Astrocyte (in vitro differentiated cells and primary cell): Measurements from ENCODE around the gene ROPN1. TPM values are rescaled to one million over a fixed set of nuclear protein-coding genes. Genes with fewer than 3 reads are reported as not detected.
"Not testable (repeated sequence)": the region's sequence is repeated elsewhere in the genome, so short reads cannot be mapped to it uniquely, and the experiment has no call there.

Experiments
- DNase-seq: peaks from one replicate; pipeline ENCODE4 v3.0.0-alpha.2; 2010; ENCODE audit warnings: low read depth
- FAIRE-seq: peaks from 2 replicates; lab custom pipeline; 2011; peaks lifted over from hg19 to GRCh38; lab: Jason Lieb, UNC
- H2AFZ ChIP-seq: 2 replicates; pipeline ENCODE4 v1.6.0; 2012; ENCODE audit warnings: low read depth, low read length, inconsistent platforms
- H3K27ac ChIP-seq: 2 replicates; pipeline ENCODE4 v1.5.1; 2011; ENCODE audit warnings: low read depth, low read length, inconsistent platforms
- H3K27me3 ChIP-seq: 2 replicates; pipeline ENCODE4 v1.6.0; 2011; ENCODE audit warnings: low read length, inconsistent platforms; ENCODE audit not compliant: insufficient read depth
- H3K36me3 ChIP-seq: 2 replicates; pipeline ENCODE4 v1.5.1; 2011; ENCODE audit warnings: low read length, inconsistent platforms; ENCODE audit not compliant: insufficient read depth
- H3K4me1 ChIP-seq: 2 replicates; pipeline ENCODE4 v1.5.1; 2011; ENCODE audit warnings: low read length, inconsistent platforms; ENCODE audit not compliant: insufficient read depth
- H3K4me2 ChIP-seq: 2 replicates; pipeline ENCODE4 v1.6.0; 2012; ENCODE audit warnings: low read length, inconsistent platforms
- H3K4me3 ChIP-seq: 2 replicates; pipeline ENCODE4 v1.5.1; 2011; ENCODE audit warnings: low read depth, mild to moderate bottlenecking, low read length, inconsistent platforms; ENCODE audit not compliant: insufficient read depth
- H3K79me2 ChIP-seq: 2 replicates; pipeline ENCODE4 v1.6.0; 2012; ENCODE audit warnings: mild to moderate bottlenecking, low read length, inconsistent platforms; ENCODE audit not compliant: insufficient read depth
- H3K9ac ChIP-seq: 2 replicates; pipeline ENCODE4 v1.6.0; 2012; ENCODE audit warnings: mild to moderate bottlenecking, low read length, inconsistent platforms
- H3K9me3 ChIP-seq: 2 replicates; pipeline ENCODE4 v1.5.1; 2012; ENCODE audit warnings: low read depth, mild to moderate bottlenecking, low read length, inconsistent platforms; ENCODE audit not compliant: insufficient read depth
- H4K20me1 ChIP-seq: 2 replicates; pipeline ENCODE4 v1.6.0; 2012; ENCODE audit warnings: low read length, inconsistent platforms; ENCODE audit not compliant: insufficient read depth
- H3K27ac Mint-ChIP-seq: one replicate; pipeline ENCODE4 v1.8.0; 2021; ENCODE audit warnings: mild to moderate bottlenecking, mixed read lengths; ENCODE audit not compliant: unreplicated experiment
- H3K27me3 Mint-ChIP-seq: one replicate; pipeline ENCODE4 v1.8.0; 2021; ENCODE audit warnings: low read depth, mixed read lengths; ENCODE audit not compliant: unreplicated experiment
- H3K36me3 Mint-ChIP-seq: one replicate; pipeline ENCODE4 v1.8.0; 2021; ENCODE audit warnings: low read depth, mixed read lengths; ENCODE audit not compliant: unreplicated experiment
- H3K4me1 Mint-ChIP-seq: one replicate; pipeline ENCODE4 v1.8.0; 2021; ENCODE audit warnings: low read depth, mixed read lengths; ENCODE audit not compliant: unreplicated experiment
- H3K4me3 Mint-ChIP-seq: one replicate; pipeline ENCODE4 v1.8.0; 2021; ENCODE audit warnings: mild to moderate bottlenecking, moderate library complexity, mixed read lengths; ENCODE audit not compliant: unreplicated experiment
- H3K9me3 Mint-ChIP-seq: one replicate; pipeline ENCODE4 v1.8.0; 2021; ENCODE audit warnings: mild to moderate bottlenecking, mixed read lengths; ENCODE audit not compliant: unreplicated experiment
- total RNA-seq: library from RNA; stranded (reverse); gene quantifications from 2 replicates; pipeline ENCODE4 v1.2.1, GENCODE V29; 2021
- TF ChIP-seq, protein P1 (sequence below): IDR thresholded peaks from 2 replicates; pipeline ENCODE4 v1.5.1; 2011; ENCODE audit warnings: low read depth, mild to moderate bottlenecking, inconsistent platforms, low read length, moderate library complexity; ENCODE audit not compliant: insufficient read depth

Gene ROPN1
- total RNA-seq, 1 donor from 2014 or later, result not detected

DNA sequence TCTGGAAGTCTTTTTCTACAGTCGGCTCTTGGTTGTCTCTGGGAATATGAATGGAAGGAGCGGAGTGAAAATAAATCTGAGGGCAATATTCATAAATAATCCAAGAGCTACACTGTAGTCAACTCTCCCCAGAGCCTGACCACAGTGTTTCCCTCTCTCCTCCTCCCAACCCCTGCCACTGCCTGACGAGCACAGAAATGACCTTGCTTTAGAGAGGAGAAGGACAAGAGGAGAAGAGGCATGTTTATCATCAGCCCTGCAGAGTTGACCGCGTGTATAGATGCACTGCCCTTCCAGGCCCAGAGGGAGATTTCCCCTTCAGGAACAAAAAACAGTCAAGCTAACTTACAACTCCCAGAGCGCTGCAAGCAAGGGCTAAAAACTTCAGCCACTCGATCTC lies 16.9 kb downstream of the ROPN1 start:
- not testable (repeated sequence) for H2AFZ ChIP-seq, H3K9me3 Mint-ChIP-seq, H3K9ac ChIP-seq, H3K36me3 ChIP-seq, H3K9me3 ChIP-seq, DNase-seq, H3K4me3 Mint-ChIP-seq, H3K4me1 Mint-ChIP-seq, H4K20me1 ChIP-seq, H3K27me3 Mint-ChIP-seq, H3K36me3 Mint-ChIP-seq, H3K27me3 ChIP-seq, H3K4me1 ChIP-seq, H3K79me2 ChIP-seq, H3K27ac Mint-ChIP-seq, H3K4me3 ChIP-seq, H3K4me2 ChIP-seq, H3K27ac ChIP-seq, FAIRE-seq

DNA sequence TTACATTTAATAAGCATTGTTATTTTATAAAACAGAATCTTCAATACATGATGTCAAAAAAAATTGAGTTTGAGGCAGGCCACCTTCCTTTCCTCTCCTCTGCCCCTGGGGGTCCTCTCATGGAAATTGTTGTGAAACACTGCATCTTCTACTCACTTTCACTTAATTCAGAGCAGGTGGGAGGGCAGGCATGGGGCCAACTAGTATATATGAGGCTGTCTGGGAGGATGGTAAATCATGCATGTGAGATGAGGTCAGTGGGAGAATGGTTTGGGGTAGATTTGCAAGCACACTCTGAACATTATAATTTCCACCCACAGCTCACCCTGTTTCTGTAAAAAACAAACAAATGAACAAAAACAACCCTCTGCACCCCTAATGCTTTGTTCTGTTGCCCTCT lies 20.5 kb downstream of the ROPN1 start:
- DNase-seq (no peak), FAIRE-seq (no peak)
- H3K27me3 ChIP-seq, result peaks cover 3% of the 10 kb centered on the region
- H3K4me1 ChIP-seq, result peaks cover 2% of the 10 kb centered on the region
- no peak overlapping the region for H3K27ac ChIP-seq
- no peak overlapping the region for H3K4me3 ChIP-seq
- H4K20me1 ChIP-seq, result no peaks in the 10 kb centered on the region
- H3K79me2 ChIP-seq, result no peaks in the 10 kb centered on the region
- no peaks in the 10 kb centered on the region for H3K36me3 ChIP-seq
- no peaks in the 10 kb centered on the region for H3K9me3 Mint-ChIP-seq
- H3K4me2 ChIP-seq, result no peak overlapping the region
- TF ChIP-seq, protein P1, sequence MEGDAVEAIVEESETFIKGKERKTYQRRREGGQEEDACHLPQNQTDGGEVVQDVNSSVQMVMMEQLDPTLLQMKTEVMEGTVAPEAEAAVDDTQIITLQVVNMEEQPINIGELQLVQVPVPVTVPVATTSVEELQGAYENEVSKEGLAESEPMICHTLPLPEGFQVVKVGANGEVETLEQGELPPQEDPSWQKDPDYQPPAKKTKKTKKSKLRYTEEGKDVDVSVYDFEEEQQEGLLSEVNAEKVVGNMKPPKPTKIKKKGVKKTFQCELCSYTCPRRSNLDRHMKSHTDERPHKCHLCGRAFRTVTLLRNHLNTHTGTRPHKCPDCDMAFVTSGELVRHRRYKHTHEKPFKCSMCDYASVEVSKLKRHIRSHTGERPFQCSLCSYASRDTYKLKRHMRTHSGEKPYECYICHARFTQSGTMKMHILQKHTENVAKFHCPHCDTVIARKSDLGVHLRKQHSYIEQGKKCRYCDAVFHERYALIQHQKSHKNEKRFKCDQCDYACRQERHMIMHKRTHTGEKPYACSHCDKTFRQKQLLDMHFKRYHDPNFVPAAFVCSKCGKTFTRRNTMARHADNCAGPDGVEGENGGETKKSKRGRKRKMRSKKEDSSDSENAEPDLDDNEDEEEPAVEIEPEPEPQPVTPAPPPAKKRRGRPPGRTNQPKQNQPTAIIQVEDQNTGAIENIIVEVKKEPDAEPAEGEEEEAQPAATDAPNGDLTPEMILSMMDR, result no peak
- no peaks in the 10 kb centered on the region for H3K36me3 Mint-ChIP-seq
- no peak overlapping the region for H3K9ac ChIP-seq
- H3K27me3 Mint-ChIP-seq, result peaks cover 9% of the 10 kb centered on the region
- no peak overlapping the region for H3K4me3 Mint-ChIP-seq
- no peak overlapping the region for H3K27ac Mint-ChIP-seq
- no peaks in the 10 kb centered on the region for H3K9me3 ChIP-seq
- H3K4me1 Mint-ChIP-seq, result peaks cover 1% of the 10 kb centered on the region
- H2AFZ ChIP-seq, result no peak overlapping the region

DNA sequence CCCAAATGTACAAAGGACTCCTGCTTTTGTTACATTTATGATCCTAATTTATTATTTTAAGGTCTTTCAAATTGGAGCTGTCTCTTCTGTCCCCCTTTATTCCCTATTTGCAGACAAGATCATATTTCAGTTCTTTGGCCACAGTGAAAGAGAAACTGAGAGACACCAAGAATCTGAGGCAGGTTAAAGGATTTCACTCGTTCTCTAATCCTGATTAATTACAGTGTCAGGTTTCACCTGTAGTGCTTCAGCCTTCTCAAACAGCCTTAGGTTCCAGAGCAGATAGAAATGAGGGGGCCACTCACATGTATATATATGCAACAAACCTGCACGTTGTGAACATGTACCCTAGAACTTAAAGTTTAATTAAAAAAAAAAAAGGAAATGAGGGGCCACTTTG lies 24.7 kb downstream of the ROPN1 start:
- not testable (repeated sequence) for H3K36me3 ChIP-seq, H4K20me1 ChIP-seq, H3K36me3 Mint-ChIP-seq, DNase-seq, H3K9me3 ChIP-seq, H3K27ac Mint-ChIP-seq, H3K4me3 ChIP-seq, H2AFZ ChIP-seq, H3K4me1 ChIP-seq, H3K4me2 ChIP-seq, H3K4me3 Mint-ChIP-seq, H3K27ac ChIP-seq, H3K27me3 Mint-ChIP-seq, H3K27me3 ChIP-seq, H3K9me3 Mint-ChIP-seq, H3K4me1 Mint-ChIP-seq, H3K9ac ChIP-seq, H3K79me2 ChIP-seq
- FAIRE-seq, result peak; percentile 29

DNA sequence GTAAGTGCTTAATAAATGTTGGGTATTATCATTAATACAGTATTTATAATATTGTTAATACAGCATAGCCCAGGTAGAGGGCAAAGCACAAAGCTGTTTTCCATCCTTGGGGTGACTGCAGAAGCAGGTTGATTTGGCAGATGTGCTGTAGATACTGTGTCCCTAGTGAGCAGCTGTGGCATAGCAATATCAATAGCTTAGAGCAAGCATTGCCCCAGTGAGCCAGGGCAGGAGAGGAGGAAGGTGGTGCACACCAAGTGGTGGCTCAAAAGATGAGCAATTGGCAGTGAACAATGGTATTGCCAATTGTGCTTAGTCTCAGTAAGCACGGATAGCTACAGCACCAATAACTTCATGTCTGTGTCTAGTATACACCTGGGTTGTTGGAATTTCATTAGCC lies 25.1 kb downstream of the ROPN1 start:
- not testable (repeated sequence) for H3K9me3 ChIP-seq, H3K4me3 ChIP-seq, H3K79me2 ChIP-seq, H3K36me3 ChIP-seq, H3K4me3 Mint-ChIP-seq, H4K20me1 ChIP-seq, H3K27me3 Mint-ChIP-seq, H3K27ac ChIP-seq, H3K27ac Mint-ChIP-seq, DNase-seq, H2AFZ ChIP-seq, H3K9me3 Mint-ChIP-seq, H3K36me3 Mint-ChIP-seq, H3K4me1 Mint-ChIP-seq, FAIRE-seq, H3K27me3 ChIP-seq, H3K9ac ChIP-seq, H3K4me1 ChIP-seq, H3K4me2 ChIP-seq

DNA sequence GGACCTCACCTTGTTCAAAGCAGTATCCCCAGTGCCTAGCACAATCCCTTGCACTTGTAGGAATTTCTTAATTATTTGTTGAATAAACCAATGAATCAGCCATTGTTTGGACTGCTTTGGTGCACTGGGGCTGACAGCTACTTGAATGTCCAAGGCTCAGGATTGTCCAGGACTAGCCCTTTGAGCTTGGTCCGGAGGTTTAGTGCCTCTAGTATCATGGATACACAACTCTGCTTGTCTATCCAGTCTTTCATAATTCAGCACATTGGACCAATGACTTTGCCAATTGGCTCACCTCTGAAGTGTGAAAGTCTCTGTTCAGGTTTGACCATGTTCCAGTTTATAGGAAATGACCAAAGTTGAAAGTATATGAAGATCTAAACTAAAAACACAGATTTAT lies 27.1 kb downstream of the ROPN1 start:
- H3K4me1 Mint-ChIP-seq, FAIRE-seq: not testable (repeated sequence)

More for the DNA sequence above, 27.1 kb downstream of the ROPN1 start:
- not testable (repeated sequence) for H3K27me3 ChIP-seq, H3K36me3 ChIP-seq, H3K27me3 Mint-ChIP-seq, H3K4me3 Mint-ChIP-seq, H2AFZ ChIP-seq, H3K9me3 ChIP-seq, H3K4me2 ChIP-seq, H4K20me1 ChIP-seq, H3K4me1 ChIP-seq, DNase-seq, H3K9me3 Mint-ChIP-seq, H3K27ac ChIP-seq, H3K27ac Mint-ChIP-seq, H3K9ac ChIP-seq, H3K36me3 Mint-ChIP-seq, H3K4me3 ChIP-seq
- H3K79me2 ChIP-seq, result peaks cover 11% of the 10 kb centered on the region
